LNCaP clone FGC (cell line): ENCODE data around the gene PTX4.

Experiments
- DNase-seq: peaks from one replicate; pipeline ENCODE4 v3.0.0-alpha.2; 2011; ENCODE audit warnings: low read depth
- H3K4me3 ChIP-seq: 2 replicates; pipeline ENCODE4 v1.5.1; 2011; ENCODE audit warnings: mild to moderate bottlenecking, low read depth, low read length, control low read depth
- CTCF ChIP-seq: IDR thresholded peaks from 2 replicates; pipeline ENCODE4 v1.5.1; 2012; ENCODE audit warnings: mild to moderate bottlenecking; ENCODE audit not compliant: control insufficient read depth, insufficient read depth; ENCODE audit errors: extremely low read depth

PTX4 gene

GRCh38 chr16:1505073-1505844, 16.5 kb upstream of the PTX4 start:
- TF ChIP-seq CTCF = no peak
- DNase-seq = no peak
- no peak overlapping the region for H3K4me3 ChIP-seq

GRCh38 chr16:1503110-1503955, 14.6 kb upstream of the PTX4 start:
- no peak overlapping the region for H3K4me3 ChIP-seq
- no peak for DNase-seq
- TF ChIP-seq CTCF = no peak

GRCh38 chr16:1502092-1503004, 13.6 kb upstream of the PTX4 start:
- no peak overlapping the region for H3K4me3 ChIP-seq
- TF ChIP-seq CTCF = no peak
- DNase-seq = no peak

GRCh38 chr16:1501630-1502029, 12.9 kb upstream of the PTX4 start:
- DNase-seq = no peak
- no peak overlapping the region for H3K4me3 ChIP-seq
- no peak for TF ChIP-seq CTCF

- no peak for TF ChIP-seq CTCF
- no peak for DNase-seq
- no peak overlapping the region for H3K4me3 ChIP-seq
Observed at GRCh38 chr16:1500465-1501150, 11.9 kb upstream of the PTX4 start.

GRCh38 chr16:1499756-1500464, 11.2 kb upstream of the PTX4 start:
- DNase-seq = no peak
- H3K4me3 ChIP-seq = no peak overlapping the region
- TF ChIP-seq CTCF = no peak
